ENCODE measurements around the gene BNIP5.

DNA sequence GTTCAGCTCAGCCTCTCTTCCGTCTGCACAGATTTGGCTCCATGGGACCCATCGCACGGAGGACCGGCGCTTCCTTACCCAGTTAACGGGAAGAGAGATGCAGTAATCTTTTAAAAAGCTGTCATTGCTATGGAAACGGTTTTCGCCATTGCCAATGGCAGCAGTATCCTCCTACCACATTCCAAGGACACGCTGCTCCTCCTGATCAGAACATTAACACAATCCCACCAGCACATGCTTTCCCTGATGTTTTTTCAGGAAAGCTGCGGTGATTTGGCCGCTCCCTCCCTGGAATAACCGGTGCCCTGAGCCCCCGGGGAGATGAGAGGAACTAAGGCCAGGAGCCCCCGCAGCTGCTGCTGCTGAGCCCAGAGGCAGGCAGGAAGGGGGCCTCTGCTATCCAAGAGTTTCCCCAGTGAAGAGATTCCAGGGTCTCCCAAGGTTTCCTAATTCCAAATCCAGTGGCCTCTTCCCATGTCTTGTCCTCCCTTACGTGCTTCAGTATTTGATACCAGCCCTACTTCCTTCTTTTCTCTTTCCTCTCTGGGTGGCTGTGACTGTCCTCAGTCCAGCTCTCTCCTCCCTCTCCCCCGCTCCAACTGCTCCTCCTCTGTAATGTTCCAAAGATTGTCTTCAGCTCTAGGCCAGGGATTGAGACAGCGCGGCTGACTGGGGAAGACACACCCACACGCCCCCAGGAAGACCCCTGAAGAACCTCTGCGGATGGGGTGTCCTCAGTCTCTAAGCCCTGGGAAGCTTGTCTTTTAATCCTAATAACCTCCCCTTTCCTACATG, 2.6 kb downstream of the BNIP5 start:
- TF ChIP-seq, protein P1, sequence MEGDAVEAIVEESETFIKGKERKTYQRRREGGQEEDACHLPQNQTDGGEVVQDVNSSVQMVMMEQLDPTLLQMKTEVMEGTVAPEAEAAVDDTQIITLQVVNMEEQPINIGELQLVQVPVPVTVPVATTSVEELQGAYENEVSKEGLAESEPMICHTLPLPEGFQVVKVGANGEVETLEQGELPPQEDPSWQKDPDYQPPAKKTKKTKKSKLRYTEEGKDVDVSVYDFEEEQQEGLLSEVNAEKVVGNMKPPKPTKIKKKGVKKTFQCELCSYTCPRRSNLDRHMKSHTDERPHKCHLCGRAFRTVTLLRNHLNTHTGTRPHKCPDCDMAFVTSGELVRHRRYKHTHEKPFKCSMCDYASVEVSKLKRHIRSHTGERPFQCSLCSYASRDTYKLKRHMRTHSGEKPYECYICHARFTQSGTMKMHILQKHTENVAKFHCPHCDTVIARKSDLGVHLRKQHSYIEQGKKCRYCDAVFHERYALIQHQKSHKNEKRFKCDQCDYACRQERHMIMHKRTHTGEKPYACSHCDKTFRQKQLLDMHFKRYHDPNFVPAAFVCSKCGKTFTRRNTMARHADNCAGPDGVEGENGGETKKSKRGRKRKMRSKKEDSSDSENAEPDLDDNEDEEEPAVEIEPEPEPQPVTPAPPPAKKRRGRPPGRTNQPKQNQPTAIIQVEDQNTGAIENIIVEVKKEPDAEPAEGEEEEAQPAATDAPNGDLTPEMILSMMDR (IDR thresholded peaks at IDR 0.05): no peak
- no peak for TF ChIP-seq POLR2A (IDR thresholded peaks at IDR 0.05)

All from right lobe of liver (tissue), 4 donors.